Measurements from ENCODE around the gene POLR1A. TPM values are rescaled to one million over a fixed set of nuclear protein-coding genes. Genes with fewer than 3 reads are reported as not detected.

Gene POLR1A
- 27.4 TPM for polyA plus RNA-seq (2012; ENCODE audit: insufficient read depth, insufficient read length)

- peak within 1 kb of the TSS; percentile 73 for H3K4me3 ChIP-seq (ENCODE audit: low read length)
- DNase-seq (ENCODE audit: low read depth, low spot score) = peak; percentile 91
Measured at GRCh38 chr2:86105252-86105968, at the start of gene POLR1A. Gene POLR1A, minus strand, starts transcription at chr2:86105886. Its CDS starts 110 bp downstream, at chr2:86105776.

- DNase-seq (ENCODE audit: low read depth, low spot score) = no peak
- H3K4me3 ChIP-seq (ENCODE audit: low read length) = no peak overlapping the region
Measured at GRCh38 chr2:86150502-86150901, 44.8 kb upstream of the POLR1A start.

- H3K4me3 ChIP-seq (ENCODE audit: low read length) = no peak overlapping the region
- DNase-seq (ENCODE audit: low read depth, low spot score) = peak; percentile 40
Measured at GRCh38 chr2:86147793-86148192, 42.1 kb upstream of the POLR1A start.

- DNase-seq (ENCODE audit: low read depth, low spot score) = no peak
- H3K4me3 ChIP-seq (ENCODE audit: low read length) = no peak overlapping the region
Measured at GRCh38 chr2:86143926-86144685, 38.4 kb upstream of the POLR1A start.

GRCh38 chr2:86143307-86143706 lies 37.6 kb upstream of the POLR1A start:
- H3K4me3 ChIP-seq (ENCODE audit: low read length) = no peak overlapping the region
- DNase-seq (ENCODE audit: low read depth, low spot score) = no peak

- DNase-seq (ENCODE audit: low read depth, low spot score) = no peak
Measured at GRCh38 chr2:86142436-86143257, 37.0 kb upstream of the POLR1A start.

GRCh38 chr2:86140969-86141392 lies 35.3 kb upstream of the POLR1A start:
- no peak for DNase-seq (ENCODE audit: low read depth, low spot score)
- no peak overlapping the region for H3K4me3 ChIP-seq (ENCODE audit: low read length)

More at GRCh38 chr2:86142436-86143257, 37.0 kb upstream of the POLR1A start:
- H3K4me3 ChIP-seq (ENCODE audit: low read length) = no peak overlapping the region

- no peak overlapping the region for H3K4me3 ChIP-seq (ENCODE audit: low read length)
- DNase-seq (ENCODE audit: low read depth, low spot score) = peak; percentile 21
Measured at GRCh38 chr2:86139981-86140380, 34.3 kb upstream of the POLR1A start.

- no peak overlapping the region for H3K4me3 ChIP-seq (ENCODE audit: low read length)
- DNase-seq (ENCODE audit: low read depth, low spot score) = no peak
Measured at GRCh38 chr2:86138736-86139625, 33.3 kb upstream of the POLR1A start.

- no peak for DNase-seq (ENCODE audit: low read depth, low spot score)
- H3K4me3 ChIP-seq (ENCODE audit: low read length) = no peak overlapping the region
Measured at GRCh38 chr2:86136141-86136540, 30.5 kb upstream of the POLR1A start.

- no peak overlapping the region for H3K4me3 ChIP-seq (ENCODE audit: low read length)
- DNase-seq (ENCODE audit: low read depth, low spot score) = no peak
Measured at GRCh38 chr2:86135653-86136052, 30.0 kb upstream of the POLR1A start.

- DNase-seq (ENCODE audit: low read depth, low spot score) = no peak
- H3K4me3 ChIP-seq (ENCODE audit: low read length) = no peak overlapping the region
Measured at GRCh38 chr2:86134709-86135108, 29.0 kb upstream of the POLR1A start.

GRCh38 chr2:86124683-86125082 lies 19.0 kb upstream of the POLR1A start:
- DNase-seq (ENCODE audit: low read depth, low spot score) = no peak
- H3K4me3 ChIP-seq (ENCODE audit: low read length) = no peak overlapping the region

GRCh38 chr2:86123328-86123925 lies 17.7 kb upstream of the POLR1A start:
- no peak for DNase-seq (ENCODE audit: low read depth, low spot score)
- H3K4me3 ChIP-seq (ENCODE audit: low read length) = no peak overlapping the region

GRCh38 chr2:86118130-86118529 lies 12.4 kb upstream of the POLR1A start:
- DNase-seq (ENCODE audit: low read depth, low spot score) = no peak
- H3K4me3 ChIP-seq (ENCODE audit: low read length) = no peak overlapping the region

- peak overlapping the region; percentile 73 for H3K4me3 ChIP-seq (ENCODE audit: low read length)
- DNase-seq (ENCODE audit: low read depth, low spot score) = no peak
Measured at GRCh38 chr2:86107031-86107430, 1.3 kb upstream of the POLR1A start.

- peak; percentile 93 for DNase-seq (ENCODE audit: low read depth, low spot score)
- H3K4me3 ChIP-seq (ENCODE audit: low read length) = peak within 1 kb of the TSS; percentile 73
Measured at GRCh38 chr2:86105969-86106945, 571 bp upstream of the POLR1A start, which contains the start of gene PTCD3. Gene PTCD3, plus strand, starts transcription at chr2:86106235. Its CDS starts 13 bp downstream, at chr2:86106248.
